ENCODE results near the gene GMDS. TPM values are rescaled to one million over a fixed set of nuclear protein-coding genes. Genes with fewer than 3 reads are reported as not detected.

GMDS gene
- total RNA-seq, 1 donor from 2014 or later: 30.1 TPM

- Mint-ChIP-seq H3K27ac (no peak overlapping the region), H3K4me1 (peaks cover 9% of the 10 kb centered on the region), H3K27me3 (no peaks in the 10 kb centered on the region), H3K4me3 (no peak overlapping the region), H3K9me3 (no peaks in the 10 kb centered on the region), H3K36me3 (ENCODE audit: low read depth) (peaks cover 6% of the 10 kb centered on the region)
- CTCF ChIA-PET: no interaction called here
- DNase-seq: no peak
- POLR2A ChIA-PET: no interaction called here
- ATAC-seq (ENCODE audit: low read depth): no peak
- intact Hi-C loops (cut with micrococcal nuclease): no loop called here
- TF ChIP-seq CTCF (IDR thresholded peaks at IDR 0.05): no peak
Observed at GRCh38 chr6:2240961-2241360, 4.4 kb downstream of the GMDS start.

- CTCF ChIA-PET: no interaction called here
Observed at GRCh38 chr6:2237001-2237400, 8.4 kb downstream of the GMDS start.

GRCh38 chr6:2235777-2236495 lies 9.5 kb downstream of the GMDS start:
- POLR2A ChIA-PET: no interaction called here
- H3K27me3 Mint-ChIP-seq: no peaks in the 10 kb centered on the region
- H3K9me3 Mint-ChIP-seq: no peaks in the 10 kb centered on the region
- no peak overlapping the region for H3K27ac Mint-ChIP-seq
- no peak for DNase-seq
- H3K36me3 Mint-ChIP-seq (ENCODE audit: low read depth): no peaks in the 10 kb centered on the region
- no peak for TF ChIP-seq CTCF (IDR thresholded peaks at IDR 0.05)
- H3K4me3 Mint-ChIP-seq: no peak overlapping the region
- CTCF ChIA-PET: no interaction called here
- no peak for ATAC-seq (ENCODE audit: low read depth)
- intact Hi-C loops (cut with micrococcal nuclease): no loop called here
- H3K4me1 Mint-ChIP-seq: peaks cover 25% of the 10 kb centered on the region

More at GRCh38 chr6:2237001-2237400, 8.4 kb downstream of the GMDS start:
- no peak overlapping the region for H3K27ac Mint-ChIP-seq
- POLR2A ChIA-PET: no interaction called here
- no peaks in the 10 kb centered on the region for H3K9me3 Mint-ChIP-seq
- H3K27me3 Mint-ChIP-seq: no peaks in the 10 kb centered on the region
- no peak for DNase-seq
- intact Hi-C loops (cut with micrococcal nuclease): no loop called here
- peaks cover 15% of the 10 kb centered on the region for H3K4me1 Mint-ChIP-seq
- H3K36me3 Mint-ChIP-seq (ENCODE audit: low read depth): no peaks in the 10 kb centered on the region
- no peak overlapping the region for H3K4me3 Mint-ChIP-seq
- TF ChIP-seq CTCF (IDR thresholded peaks at IDR 0.05): no peak
- ATAC-seq (ENCODE audit: low read depth): no peak

GRCh38 chr6:2232445-2232844 lies 13.0 kb downstream of the GMDS start:
- H3K27me3 Mint-ChIP-seq: no peaks in the 10 kb centered on the region
- ATAC-seq (ENCODE audit: low read depth) (peak; percentile 74), DNase-seq (no peak)
- ChIA-PET POLR2A (no interaction called here), CTCF (no interaction called here)
- intact Hi-C loops (cut with micrococcal nuclease): no loop called here
- H3K4me1 Mint-ChIP-seq: peaks cover 35% of the 10 kb centered on the region
- TF ChIP-seq CTCF (IDR thresholded peaks at IDR 0.05): no peak
- no peaks in the 10 kb centered on the region for H3K9me3 Mint-ChIP-seq
- H3K36me3 Mint-ChIP-seq (ENCODE audit: low read depth): no peaks in the 10 kb centered on the region
- H3K27ac Mint-ChIP-seq: peak overlapping the region; percentile 18
- no peak overlapping the region for H3K4me3 Mint-ChIP-seq

GRCh38 chr6:2231438-2231837 lies 14.0 kb downstream of the GMDS start:
- ChIA-PET POLR2A (no interaction called here), CTCF (no interaction called here)
- TF ChIP-seq CTCF (IDR thresholded peaks at IDR 0.05): no peak
- Mint-ChIP-seq H3K27me3 (no peaks in the 10 kb centered on the region), H3K36me3 (ENCODE audit: low read depth) (no peaks in the 10 kb centered on the region), H3K4me3 (no peak overlapping the region), H3K27ac (no peak overlapping the region), H3K4me1 (peaks cover 35% of the 10 kb centered on the region), H3K9me3 (no peaks in the 10 kb centered on the region)
- DNase-seq (no peak), ATAC-seq (ENCODE audit: low read depth) (no peak)
- intact Hi-C loops (cut with micrococcal nuclease): no loop called here
